MM.1S (cell line): ENCODE measurements around the gene NRTN.

Source experiments
- DNase-seq: peaks from one replicate; pipeline ENCODE4 v3.0.0-alpha.2; 2015
- H2AFZ ChIP-seq: fragments of 300-600 bp; sonication (generic); 2 replicates; pipeline ENCODE4 v1.6.0; 2016; ENCODE audit warnings: antibody characterized with exemption, low read length
- H3F3A ChIP-seq: fragments of 300-600 bp; sonication (generic); 2 replicates; pipeline ENCODE4 v1.6.1; 2016; ENCODE audit warnings: mild to moderate bottlenecking, antibody characterized with exemption, low read length, moderate library complexity, mixed read lengths; ENCODE audit not compliant: insufficient read depth
- H3K27ac ChIP-seq: fragments of 300-600 bp; sonication (generic); 2 replicates; pipeline ENCODE4 v1.5.1; 2016; ENCODE audit warnings: mild to moderate bottlenecking, low read length
- H3K27me3 ChIP-seq: fragments of 300-600 bp; sonication (generic); replicated peaks from 2 replicates; pipeline ENCODE4 v1.6.0; 2016; ENCODE audit warnings: low read length; ENCODE audit not compliant: insufficient read depth
- H3K36me3 ChIP-seq: fragments of 300-600 bp; sonication (generic); replicated peaks from 2 replicates; pipeline ENCODE4 v1.6.1; 2016; ENCODE audit warnings: mild to moderate bottlenecking, low read length, mixed read lengths; ENCODE audit not compliant: insufficient read depth
- H3K4me1 ChIP-seq: fragments of 300-600 bp; sonication (generic); 2 replicates; pipeline ENCODE4 v1.6.1; 2016; ENCODE audit warnings: low read length, mixed read lengths
- H3K4me2 ChIP-seq: fragments of 300-600 bp; sonication (generic); 2 replicates; pipeline ENCODE4 v1.6.0; 2016; ENCODE audit warnings: low read depth, low read length
- H3K4me3 ChIP-seq: fragments of 300-600 bp; sonication (generic); 2 replicates; pipeline ENCODE4 v1.5.1; 2016; ENCODE audit warnings: low read length, mixed read lengths
- H3K79me2 ChIP-seq: fragments of 300-600 bp; sonication (generic); 2 replicates; pipeline ENCODE4 v1.6.1; 2016; ENCODE audit warnings: mixed run types, low read length, mixed read lengths
- H3K9ac ChIP-seq: fragments of 300-600 bp; sonication (generic); 2 replicates; pipeline ENCODE4 v1.6.1; 2016; ENCODE audit warnings: low read length, mixed read lengths
- H3K9me2 ChIP-seq: fragments of 300-600 bp; sonication (generic); replicated peaks from 2 replicates; pipeline ENCODE4 v1.6.1; 2016; ENCODE audit warnings: mild to moderate bottlenecking, low read length, mixed read lengths; ENCODE audit not compliant: insufficient read depth
- H3K9me3 ChIP-seq: fragments of 300-600 bp; sonication (generic); replicated peaks from 2 replicates; pipeline ENCODE4 v1.6.1; 2016; ENCODE audit warnings: mild to moderate bottlenecking, low read length, mixed read lengths; ENCODE audit not compliant: insufficient read depth
- H4K20me1 ChIP-seq: fragments of 300-600 bp; sonication (generic); 2 replicates; pipeline ENCODE4 v1.6.1; 2016; ENCODE audit warnings: mild to moderate bottlenecking, low read length, moderate library complexity, mixed read lengths; ENCODE audit not compliant: insufficient read depth
- EZH2 ChIP-seq: fragments of 300-600 bp; sonication (generic); optimal IDR thresholded peaks from 2 replicates; pipeline ENCODE3; 2017; ENCODE audit warnings: low read depth, mild to moderate bottlenecking, antibody characterized with exemption, low read length, mixed read lengths
- EZH2phosphoT487 ChIP-seq: fragments of 300-600 bp; sonication (generic); IDR thresholded peaks from 2 replicates; pipeline ENCODE4 v1.6.1; 2018; ENCODE audit warnings: antibody characterized with exemption, low read length
- TF ChIP-seq, protein P1 (sequence below): fragments of 300-600 bp; sonication (generic); IDR thresholded peaks from 2 replicates; pipeline ENCODE4 v1.5.1; 2016; ENCODE audit warnings: antibody characterized with exemption, low read length, mixed read lengths

Gene NRTN

GRCh38 chr19:5877882-5878281, 73.0 kb downstream of the NRTN start:
- no peak overlapping the region for H3K9ac ChIP-seq
- H4K20me1 ChIP-seq = no peaks in the 10 kb centered on the region
- no peaks in the 10 kb centered on the region for H3K4me1 ChIP-seq
- peaks cover 77% of the 10 kb centered on the region for H3K27me3 ChIP-seq
- H3K4me2 ChIP-seq = no peak overlapping the region
- no peak overlapping the region for H3K4me3 ChIP-seq
- TF ChIP-seq, protein P1, sequence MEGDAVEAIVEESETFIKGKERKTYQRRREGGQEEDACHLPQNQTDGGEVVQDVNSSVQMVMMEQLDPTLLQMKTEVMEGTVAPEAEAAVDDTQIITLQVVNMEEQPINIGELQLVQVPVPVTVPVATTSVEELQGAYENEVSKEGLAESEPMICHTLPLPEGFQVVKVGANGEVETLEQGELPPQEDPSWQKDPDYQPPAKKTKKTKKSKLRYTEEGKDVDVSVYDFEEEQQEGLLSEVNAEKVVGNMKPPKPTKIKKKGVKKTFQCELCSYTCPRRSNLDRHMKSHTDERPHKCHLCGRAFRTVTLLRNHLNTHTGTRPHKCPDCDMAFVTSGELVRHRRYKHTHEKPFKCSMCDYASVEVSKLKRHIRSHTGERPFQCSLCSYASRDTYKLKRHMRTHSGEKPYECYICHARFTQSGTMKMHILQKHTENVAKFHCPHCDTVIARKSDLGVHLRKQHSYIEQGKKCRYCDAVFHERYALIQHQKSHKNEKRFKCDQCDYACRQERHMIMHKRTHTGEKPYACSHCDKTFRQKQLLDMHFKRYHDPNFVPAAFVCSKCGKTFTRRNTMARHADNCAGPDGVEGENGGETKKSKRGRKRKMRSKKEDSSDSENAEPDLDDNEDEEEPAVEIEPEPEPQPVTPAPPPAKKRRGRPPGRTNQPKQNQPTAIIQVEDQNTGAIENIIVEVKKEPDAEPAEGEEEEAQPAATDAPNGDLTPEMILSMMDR = no peak
- TF ChIP-seq EZH2phosphoT487 = no peak
- no peak for TF ChIP-seq EZH2
- H3K9me3 ChIP-seq = no peaks in the 10 kb centered on the region
- no peaks in the 10 kb centered on the region for H3K36me3 ChIP-seq
- H3K9me2 ChIP-seq = no peaks in the 10 kb centered on the region
- H3K79me2 ChIP-seq = no peaks in the 10 kb centered on the region
- no peak for DNase-seq
- H3F3A ChIP-seq = no peaks in the 10 kb centered on the region
- H2AFZ ChIP-seq = no peak overlapping the region
- H3K27ac ChIP-seq = no peak overlapping the region
